HG02840 (cell line): ENCODE data around the gene XRCC4.

ENCODE experiments used
- ATAC-seq: cut with Tn5 transposase; IDR thresholded peaks from one replicate; pipeline ENCODE4 v1.9.1; 2021; ENCODE audit warnings: mild to moderate bottlenecking, moderate library complexity, moderate number of reproducible peaks; ENCODE audit not compliant: unreplicated experiment, low FRiP score

Gene XRCC4

DNA sequence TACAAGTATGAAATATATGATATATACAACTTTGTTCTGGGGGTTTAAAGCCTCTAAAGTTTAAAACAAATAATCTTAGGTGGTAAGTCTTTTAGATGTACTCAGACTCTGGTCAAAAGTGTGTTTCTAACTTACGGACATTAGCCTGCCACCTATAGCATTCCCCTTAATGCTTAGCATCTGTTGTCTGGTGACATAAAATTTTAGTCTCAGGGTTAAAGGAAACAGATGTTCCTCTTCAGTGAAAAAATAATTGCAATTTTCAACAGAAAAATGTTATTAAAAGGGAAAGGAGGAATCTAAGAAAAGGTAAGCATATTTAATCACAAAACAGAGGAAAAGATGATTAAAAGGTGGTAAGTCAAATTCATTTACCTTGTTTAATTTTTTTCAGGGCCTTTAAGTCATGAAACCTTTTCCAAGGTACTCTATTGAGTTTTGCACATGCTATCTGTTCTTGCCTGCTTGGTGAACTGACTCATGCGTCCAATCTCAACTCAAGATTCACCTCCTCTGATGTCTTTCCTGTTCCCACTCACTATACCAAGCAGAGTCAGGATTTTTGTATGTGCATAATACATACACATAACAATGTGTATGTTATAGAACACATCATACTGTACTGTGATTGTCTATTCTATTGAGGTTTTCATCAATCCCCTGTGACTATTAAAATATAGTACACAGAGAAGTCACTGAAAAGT, 8.1 kb upstream of the XRCC4 start:
- no peak for ATAC-seq

DNA sequence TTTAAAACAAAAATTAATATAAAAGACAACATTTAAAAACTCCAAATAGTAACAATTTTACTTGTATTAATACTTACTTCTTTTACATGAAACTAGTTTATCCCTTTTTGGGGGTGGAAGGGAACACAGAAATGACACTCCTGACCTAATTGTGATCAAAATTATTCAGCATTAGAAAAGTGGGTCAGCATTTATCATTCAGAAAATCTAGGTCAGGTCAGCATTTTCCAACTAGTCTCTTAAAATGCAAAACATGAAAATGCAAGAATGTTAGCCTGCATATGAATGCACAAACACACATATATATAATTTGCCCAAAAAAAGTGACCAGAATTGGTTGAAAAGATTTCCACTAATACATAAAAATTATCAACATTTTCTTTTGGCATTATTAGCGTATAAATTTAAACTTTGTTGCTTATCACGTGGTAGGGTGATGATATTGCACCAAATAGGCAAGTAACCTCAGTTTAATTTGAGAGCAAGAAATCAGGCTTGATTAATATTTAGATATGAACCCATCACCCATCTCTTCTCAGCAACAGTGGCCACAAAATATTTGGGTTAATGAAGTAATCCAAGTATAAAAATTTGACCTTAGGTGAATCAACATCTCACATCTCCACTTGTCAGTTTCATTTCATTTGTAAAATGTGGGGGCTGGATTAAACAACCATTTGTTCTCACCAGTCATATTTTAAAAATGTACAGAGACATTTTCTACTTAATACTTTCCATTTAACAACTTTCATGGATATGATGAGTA, 5.9 kb upstream of the XRCC4 start:
- no peak for ATAC-seq

DNA sequence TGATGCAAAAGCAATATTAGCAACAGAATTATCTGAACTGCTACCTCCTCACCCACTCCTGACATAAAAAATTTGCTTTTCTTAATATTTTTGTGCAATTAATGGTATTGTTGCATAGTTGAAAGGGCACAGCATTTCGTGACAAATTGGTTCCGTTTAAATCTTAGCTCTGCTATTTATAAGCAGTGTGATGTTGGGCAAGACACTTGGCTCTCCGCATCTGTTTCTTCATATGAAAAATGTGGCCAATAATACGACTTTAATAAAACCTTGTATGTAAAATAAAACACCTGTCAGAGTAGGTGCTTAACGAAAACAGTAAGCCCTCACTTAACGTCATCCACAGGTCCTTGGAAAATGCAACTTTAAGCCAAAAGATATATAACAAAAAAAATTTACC, 4.4 kb upstream of the XRCC4 start:
- no peak for ATAC-seq

DNA sequence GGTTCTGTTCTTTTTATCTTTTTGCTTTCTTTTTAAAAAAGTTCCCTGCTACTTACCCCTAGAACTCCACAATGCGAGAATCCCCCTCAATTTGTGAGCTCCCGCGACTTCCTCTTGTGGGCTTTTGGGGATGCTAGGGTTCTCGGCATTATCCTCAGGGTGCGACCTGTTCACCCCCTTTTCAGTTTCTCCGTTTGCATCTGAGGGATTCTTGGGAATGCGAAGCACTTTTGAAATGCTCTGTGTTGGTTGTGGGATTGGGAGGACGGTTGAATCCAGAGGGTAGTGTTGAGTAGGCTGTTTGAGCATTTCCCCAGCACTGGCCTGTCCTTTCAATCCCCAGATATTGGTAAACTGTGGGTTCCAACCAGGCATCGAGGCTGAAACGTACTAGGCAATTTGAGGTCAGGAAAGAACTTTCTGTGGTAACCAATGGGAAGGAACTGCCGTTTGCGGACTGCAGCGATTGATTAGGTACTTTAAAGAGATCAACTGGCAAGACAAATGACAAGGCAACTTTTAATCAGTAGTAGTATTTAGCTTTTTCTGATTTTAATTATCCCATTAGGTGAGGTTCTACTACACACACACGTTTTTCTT, 415 bp downstream of the XRCC4 start:
- ATAC-seq: peak; percentile 10

DNA sequence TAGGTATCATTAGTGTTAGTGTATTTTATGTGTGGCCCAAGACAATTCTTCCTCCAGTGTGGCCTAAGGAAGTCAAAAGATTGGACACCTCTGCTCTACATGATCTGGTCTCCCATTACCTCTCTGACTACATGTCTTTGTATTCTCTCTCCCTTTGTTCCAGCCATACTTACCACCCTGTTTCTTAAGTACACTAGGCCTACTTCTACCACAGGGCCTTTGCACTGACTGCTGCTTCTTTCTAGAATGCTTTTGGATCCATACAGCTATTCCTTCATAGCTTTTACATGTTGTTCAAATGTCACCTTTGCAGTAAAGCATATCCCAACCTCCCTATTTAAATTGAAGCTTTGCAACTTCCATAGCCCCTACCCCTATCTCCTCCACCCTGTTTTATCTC, 5.4 kb downstream of the XRCC4 start:
- no peak for ATAC-seq

DNA sequence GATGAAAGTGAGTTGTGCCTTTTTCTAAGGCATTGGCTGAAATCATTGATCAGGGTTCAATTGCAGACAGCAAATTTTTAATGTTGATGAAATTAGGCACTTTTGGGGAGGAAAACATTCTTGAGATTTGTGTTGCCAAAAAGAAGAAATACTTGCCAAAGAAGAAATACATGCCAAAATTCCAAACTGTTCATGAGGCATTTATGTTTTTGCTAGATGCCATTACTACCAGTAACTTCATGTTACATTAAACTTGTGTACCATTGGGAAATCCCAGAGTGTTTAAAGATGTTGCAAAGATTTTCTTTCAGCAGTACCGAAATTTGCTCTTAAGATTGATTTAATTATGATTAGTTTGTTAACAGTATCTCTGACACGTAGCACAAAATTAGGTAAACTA, 7.0 kb downstream of the XRCC4 start:
- no peak for ATAC-seq

DNA sequence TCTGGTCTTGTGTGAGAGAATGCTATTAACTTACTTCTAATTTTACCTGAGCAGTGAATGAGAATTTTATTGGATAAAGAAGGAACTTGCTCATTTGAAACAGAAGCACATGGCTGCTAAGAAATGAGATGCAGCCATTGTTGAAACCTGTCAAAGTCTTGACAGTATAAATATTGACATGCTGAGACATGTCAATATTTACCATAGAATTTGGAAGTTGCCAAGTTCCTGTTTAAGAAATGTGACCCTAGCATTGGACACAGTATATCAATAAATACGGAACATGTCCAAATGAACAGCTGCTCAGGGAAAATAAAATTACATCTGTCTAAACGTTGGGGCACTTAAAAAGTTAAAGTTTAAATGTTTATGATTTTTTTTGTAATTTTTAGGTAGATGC, 7.8 kb downstream of the XRCC4 start:
- ATAC-seq: no peak

DNA sequence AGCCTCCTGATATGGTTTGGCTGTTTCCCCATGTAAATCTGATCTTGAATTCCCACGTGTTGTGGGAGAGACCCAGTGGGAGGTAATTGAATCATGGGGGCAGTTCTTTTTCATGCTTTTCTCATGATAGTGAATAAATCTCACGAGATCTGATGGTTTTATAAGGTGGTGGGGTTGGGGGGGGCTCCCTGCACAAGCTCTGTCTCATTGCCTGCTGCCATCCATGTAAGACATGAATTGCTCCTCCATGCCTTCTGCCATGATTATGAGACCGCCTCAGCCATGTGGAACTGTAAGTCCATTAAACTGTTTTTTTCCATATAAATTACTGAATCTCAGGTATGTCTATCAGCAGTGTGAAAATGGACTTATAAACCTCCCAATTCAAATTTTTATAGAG, 12.8 kb downstream of the XRCC4 start:
- ATAC-seq: no peak

DNA sequence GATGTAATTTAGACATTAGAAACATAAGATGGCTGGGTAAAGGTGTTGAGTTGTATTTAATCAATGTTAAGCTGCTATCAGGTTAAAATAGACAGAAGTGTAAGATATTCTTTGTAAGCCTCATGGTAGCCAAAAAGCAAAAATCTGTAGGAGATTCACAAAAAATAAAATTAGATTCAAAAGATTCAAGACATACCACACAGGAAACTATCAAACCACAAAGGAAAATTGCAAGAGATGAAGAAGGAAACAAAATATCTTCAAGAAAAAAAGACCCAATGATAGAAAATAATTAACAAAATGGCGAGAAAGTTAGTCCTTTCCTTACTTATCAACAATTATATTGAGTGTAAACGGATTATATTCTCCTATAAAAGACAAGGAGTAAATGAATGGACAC, 15.3 kb downstream of the XRCC4 start:
- no peak for ATAC-seq

DNA sequence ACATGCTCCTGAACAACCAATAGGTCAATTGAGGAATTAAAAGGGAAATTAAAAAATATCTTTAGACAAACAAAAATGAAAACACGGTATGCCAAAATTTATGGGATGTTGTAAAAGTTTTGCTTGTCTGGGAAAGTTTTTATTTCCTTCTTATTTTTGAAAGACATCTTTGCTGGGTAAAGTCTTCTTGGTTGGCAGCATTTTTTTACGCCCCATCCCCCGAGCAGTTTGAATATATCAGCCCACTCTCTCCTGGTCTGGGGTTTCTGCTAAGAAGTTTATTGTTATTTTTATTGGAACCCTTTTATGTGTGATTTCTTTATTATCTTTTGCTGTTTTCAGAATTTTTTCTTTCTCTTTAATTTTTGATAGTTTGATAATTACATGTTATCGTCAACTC, 16.3 kb downstream of the XRCC4 start:
- no peak for ATAC-seq

DNA sequence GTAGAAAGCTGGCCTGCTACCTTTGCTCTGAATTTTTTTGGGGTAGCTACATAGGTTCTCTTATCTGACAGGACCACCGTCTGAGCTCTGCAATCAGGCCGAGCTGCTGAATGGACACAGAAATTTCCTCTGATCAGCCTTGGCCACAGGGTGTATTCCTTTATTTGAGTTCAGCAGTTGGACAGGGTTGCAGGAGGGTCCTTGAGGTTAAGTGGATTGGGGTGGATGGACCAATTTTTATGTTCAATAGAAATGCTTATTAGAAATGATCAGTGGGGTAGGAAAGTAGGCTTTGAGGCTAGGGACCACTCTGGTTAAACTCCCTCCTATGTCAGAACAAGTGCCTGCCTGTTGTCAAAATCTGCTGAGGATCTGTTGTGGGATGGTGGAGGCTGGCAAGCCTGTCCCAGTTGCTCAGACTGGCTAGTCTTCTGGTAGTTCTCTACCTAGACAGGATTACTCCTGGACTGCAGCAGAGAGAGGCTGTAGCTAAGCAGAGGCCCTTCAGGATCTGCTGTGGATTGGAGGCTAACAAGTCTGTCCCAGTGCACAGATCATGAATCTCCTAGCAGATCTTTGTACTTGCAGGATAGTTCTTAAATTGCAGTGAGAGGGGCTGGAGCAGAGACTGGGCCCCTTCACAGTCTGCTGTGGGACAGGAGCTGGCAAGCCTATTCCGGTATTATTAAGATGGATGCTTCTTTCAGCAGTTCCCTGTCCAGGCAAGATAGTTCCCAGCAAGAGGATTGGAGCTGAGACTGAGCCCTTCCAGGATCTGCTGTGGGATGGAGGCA, 18.0 kb downstream of the XRCC4 start:
- ATAC-seq: no peak

DNA sequence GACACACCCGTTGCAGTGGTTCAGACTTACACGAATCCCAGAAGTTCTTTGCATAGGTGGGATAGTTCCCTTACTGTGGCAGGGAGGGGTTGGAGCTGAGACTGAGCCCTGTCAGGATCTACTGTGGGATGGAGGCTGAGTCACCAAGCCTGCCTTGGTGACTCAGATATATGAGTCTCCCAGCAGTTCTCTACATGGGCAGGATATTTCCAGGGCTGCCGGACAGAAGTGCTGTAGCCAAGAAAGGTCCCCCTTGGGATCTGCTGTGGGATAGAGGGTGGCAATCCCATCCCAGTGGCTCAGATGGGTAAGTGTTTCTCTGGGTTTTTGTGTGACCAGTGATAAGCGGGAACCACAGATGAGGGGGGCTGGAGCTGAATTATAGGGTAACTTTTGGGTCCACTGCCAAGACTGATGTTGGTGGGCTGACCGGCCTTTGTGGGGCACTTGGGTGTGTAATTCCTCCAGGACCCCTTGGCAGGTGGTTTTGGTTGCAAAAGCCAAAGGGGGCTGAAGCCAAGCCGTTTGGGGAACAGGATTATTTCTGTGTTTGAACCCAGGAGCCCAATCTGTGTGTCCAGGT, 18.7 kb downstream of the XRCC4 start:
- ATAC-seq: no peak

DNA sequence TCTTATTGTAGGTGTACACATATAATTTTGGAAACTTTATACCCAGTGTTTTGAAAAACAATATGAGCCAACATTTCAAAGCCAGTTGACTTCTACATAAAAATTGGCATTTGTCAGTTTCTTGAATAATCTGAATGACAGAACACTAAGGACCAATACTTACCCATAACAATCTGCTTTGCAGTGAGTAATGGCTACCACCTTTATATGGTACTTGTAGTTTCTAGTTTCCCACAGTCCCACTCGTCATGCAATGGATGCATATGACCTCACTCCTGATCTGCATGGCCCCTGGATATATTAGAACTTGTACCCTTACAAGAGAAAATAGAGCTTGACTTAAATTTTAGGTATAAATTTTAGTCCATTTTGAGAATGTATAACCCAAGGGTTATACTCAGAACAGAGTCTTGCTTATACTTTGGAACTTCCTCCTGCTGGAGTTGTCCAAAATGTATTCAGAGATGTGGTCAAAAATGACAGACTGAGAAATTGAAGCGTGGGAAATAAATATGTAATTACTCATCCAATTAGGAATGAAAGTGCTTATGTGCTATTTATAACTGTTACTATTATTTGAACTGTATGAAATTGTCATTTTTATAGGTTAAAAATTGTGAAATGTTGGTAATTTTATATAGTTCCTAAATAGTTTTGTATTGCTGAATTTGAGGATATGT, 19.5 kb downstream of the XRCC4 start:
- ATAC-seq: no peak

DNA sequence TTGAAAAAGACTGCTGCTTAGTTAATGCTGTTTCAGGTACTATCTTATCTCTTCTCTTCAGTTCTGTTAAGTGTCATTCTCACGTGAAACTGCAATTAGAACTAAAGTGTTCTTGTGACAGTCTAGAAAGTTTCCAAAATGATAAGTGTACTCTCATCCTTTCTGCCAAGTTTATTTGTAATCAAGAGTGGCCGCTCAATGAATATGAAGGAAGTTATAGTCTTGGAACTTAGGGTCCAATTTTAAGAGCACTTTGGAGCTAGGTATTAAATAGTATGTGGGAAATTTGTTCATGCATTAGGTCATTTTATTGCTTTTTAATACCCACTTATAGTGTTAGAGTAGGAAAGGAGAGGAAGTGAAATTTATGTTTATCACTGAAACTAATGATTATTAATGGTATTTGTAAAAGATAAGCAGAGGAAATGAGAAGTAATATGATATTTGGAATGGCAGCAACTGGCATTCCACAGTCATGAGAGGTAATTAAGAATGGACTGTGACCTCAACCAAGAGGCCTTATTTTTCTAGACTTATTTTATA, 20.4 kb downstream of the XRCC4 start:
- no peak for ATAC-seq

DNA sequence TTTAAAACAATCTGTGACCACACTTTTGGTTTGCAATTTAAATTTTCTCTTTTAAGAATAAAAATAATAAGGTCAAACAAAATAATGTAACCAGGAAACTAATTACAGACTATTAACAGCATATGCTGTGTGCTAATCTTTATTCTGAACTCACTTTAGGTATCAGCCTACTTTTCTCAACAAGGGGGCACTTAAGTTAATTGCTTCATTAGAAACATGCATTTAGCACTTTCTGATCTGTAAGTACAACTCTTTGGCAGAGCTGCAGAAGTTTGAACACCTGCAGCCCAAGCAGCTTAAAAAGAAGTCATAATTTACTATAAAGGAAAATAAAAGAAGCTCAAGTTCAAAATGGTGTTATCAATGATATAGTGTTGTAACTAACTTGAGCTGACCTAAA, 21.7 kb downstream of the XRCC4 start:
- no peak for ATAC-seq

DNA sequence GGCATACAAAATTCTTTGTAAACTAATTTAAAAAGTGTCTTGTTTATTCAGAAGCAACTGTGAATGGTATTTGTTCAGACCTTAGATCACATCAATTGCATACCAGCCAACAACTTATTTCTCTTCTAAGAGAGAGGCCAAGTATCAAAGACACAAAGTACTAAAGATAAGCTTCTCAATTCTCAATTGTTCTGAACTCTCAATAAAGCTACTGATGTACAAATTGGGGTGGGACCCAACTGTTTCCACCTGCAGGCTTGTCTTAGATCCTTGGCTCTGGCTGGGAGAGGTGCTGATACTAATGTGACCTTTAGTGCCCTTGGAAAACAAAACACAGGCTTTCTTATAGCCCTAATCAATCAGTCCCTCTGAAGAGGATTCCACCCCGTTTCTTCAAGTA, 22.1 kb downstream of the XRCC4 start:
- no peak for ATAC-seq

DNA sequence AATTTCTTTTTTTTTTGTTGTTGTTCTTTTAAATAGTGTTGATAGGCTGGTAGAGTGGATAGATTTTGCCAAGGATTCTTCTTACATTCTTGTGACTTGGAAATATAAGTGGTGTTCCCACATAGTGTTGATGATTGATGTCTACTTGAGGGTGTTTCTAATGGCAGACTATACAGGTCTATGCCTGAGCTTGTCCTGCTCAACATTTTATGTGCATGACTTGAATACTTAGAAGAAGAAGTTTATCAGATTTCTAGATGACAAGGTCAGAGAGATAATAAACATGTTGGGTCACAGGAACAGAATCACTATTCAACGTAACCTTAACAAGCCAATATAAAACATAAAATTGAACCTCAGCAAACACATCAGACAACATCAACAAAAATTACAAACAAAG, 24.2 kb downstream of the XRCC4 start:
- no peak for ATAC-seq

DNA sequence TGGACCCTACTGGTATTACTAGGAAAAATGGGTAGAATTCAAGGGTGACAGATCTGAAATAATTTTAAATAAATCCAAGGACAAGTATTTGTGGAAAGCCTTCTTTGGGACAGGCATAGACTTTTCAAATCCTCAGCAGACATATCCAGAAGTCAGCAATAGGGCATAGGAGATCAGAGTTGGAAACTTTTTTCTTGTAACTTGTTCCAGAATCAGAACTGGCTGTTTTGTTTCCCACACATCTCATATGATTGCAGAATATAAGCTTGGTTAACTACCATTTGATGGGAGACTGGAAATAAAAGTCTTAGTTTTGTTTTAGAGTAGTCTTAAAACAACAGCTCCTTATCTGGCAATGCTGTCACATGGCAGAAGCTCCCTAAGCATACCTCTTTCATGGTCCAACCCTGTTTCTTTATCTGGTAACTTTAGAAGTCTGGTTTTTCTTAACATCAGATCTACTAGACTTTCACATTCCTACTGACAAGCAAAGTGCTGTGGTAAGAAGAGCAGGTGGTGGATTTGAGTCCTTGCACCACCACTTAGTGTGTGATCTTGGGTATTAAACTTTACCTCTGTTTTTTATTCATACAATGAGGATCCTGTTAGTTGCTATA, 25.1 kb downstream of the XRCC4 start:
- no peak for ATAC-seq

DNA sequence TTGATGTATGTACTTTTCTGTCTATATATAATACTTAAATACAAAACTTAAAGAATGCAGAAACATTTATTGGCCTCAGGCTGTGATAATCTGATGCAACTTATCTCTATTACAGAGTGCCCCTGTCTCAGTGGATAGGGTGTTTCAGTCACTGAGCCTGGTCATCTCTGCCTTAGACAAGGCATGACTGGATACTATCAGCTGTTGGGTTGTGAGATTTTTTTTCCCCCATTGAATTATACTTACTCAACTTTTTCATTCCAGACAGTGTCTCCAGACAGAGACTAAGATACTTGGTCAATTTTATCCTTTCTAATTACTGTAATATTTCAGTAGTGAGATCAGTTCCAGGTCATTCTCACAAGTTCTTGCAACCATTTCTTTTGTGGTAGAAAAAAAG, 26.7 kb downstream of the XRCC4 start:
- ATAC-seq: no peak
